NCI-H128 (cell line): ENCODE results near the gene TCEAL4.

Experiments
- DNase-seq: peaks from one replicate; lab custom pipeline; 2025; ENCODE audit not compliant: unreplicated experiment; lab: John Stamatoyannopoulos, UW

The TCEAL4 gene

GRCh38 chrX:103585411-103586313, at the start of gene TCEAL4:
Gene TCEAL4, plus strand, starts transcription at chrX:103585515. Its CDS starts 1,161 bp downstream, at chrX:103586676.
- peak; percentile 1 for DNase-seq

- DNase-seq: no peak
Measured at GRCh38 chrX:103536071-103536470, 49.2 kb upstream of the TCEAL4 start.

GRCh38 chrX:103536732-103537131, 48.6 kb upstream of the TCEAL4 start:
- no peak for DNase-seq

DNA sequence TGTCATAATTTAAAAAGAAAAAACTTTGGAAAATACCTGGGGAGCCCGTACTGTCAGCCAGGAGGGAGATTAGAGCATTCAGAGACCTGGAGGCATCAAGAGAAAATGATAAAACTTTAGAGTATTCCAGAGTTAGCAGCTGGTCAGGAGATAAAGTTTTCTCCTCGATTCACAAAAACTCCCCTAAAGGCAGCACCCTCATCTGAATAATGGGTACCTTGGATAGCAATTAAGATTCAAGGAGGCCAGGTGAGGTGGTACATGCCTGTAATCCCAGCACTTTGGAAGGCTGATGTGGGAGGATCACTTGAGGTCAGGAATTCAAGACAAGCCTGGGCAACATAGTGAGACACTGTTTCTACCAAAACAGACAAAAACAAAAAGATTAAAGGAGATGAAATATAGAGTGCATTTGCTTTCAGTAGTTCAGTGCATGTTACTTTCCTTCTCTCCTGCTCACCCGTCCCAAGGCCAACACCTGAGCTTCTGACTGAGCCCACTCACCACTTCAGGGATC, 47.4 kb upstream of the TCEAL4 start:
- no peak for DNase-seq

- no peak for DNase-seq
Measured at GRCh38 chrX:103538728-103539127, 46.6 kb upstream of the TCEAL4 start.

DNA sequence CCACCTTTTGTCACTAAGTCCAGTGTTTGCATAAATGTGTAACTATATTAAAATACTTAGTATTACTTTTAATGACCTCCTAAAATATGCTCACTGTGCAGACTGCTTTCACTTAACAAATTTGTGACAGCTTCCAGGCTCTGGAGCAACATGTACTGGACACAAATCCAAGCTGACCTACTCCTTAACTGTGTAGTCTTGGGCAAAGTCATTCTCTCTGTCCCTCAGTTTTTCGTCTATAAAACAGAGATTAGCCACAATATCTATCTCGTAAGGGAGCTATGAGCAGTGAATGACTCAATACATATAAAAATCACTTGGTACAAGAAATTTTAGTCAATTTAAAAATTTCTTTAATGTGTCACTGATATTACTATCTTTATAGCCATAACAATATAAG, 45.6 kb upstream of the TCEAL4 start:
- no peak for DNase-seq

- DNase-seq: no peak
Measured at GRCh38 chrX:103540145-103540544, 45.2 kb upstream of the TCEAL4 start.

DNA sequence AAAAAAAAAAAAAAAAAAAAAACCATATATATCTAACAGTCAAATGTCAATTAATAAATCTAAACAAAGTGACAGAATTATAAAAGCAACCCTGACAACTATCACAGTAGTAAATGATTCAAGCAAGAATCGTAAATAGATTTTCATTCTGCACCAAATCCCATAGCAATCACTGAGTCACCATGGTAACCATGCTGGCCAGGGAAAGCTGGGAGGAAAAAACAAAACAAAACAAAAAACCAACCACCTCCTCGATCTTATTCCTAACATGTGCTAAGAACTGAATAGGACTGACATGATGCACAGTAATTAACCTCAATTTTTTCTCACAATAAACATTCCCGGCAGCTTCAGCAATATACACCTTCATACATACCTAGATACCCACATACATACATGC, 35.4 kb upstream of the TCEAL4 start:
- no peak for DNase-seq

DNA sequence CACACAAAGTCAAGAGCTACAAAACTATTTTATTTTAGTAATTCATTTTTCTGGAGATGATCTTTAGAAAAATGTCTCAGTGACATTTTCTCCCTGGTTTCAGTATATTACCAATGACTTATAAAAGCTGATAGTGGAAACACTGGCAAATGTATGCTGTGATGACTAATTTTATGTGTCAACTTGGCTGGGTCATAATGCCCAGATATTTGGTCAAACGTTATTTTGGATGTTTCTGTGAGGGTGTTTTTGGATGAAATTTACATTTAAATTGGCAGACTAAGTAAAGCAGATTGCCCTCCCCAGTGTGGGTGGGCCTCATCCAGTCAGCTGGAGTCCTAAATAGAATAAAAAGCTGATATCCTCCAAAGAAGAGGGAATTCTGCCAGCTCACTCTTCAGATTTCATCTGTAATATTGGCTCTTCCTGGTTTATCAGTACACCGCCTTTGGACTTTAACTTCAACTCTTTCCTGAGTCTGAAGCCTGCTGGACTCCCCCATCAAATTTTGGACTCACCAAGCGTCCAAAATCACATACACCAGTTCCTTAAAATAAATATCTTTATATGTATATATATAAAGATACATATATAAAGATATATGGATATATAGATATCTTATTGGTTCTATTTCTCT, 34.8 kb upstream of the TCEAL4 start:
- DNase-seq: no peak

GRCh38 chrX:103552236-103552635, 33.1 kb upstream of the TCEAL4 start:
- no peak for DNase-seq

GRCh38 chrX:103554687-103555424, 30.5 kb upstream of the TCEAL4 start:
- no peak for DNase-seq

GRCh38 chrX:103556963-103557612, 28.2 kb upstream of the TCEAL4 start:
- peak; percentile 23 for DNase-seq

DNA sequence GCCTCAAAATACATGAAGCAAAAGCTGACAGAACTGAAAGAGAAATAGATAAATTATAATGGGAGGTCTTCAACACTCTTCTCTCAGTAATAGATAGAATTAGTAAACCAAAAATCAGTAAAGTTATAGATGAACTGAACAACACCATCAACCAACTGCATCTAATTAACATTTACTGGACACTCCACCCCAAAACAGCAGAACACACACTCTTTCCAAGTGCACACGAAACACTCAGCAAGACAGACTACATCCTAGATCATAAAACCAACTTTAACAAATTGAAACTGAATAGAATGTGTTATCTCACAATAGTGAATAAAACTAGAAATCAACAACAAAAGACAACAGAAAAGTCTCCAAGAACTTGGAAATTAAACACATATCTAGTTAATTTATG, 25.1 kb upstream of the TCEAL4 start:
- no peak for DNase-seq

DNA sequence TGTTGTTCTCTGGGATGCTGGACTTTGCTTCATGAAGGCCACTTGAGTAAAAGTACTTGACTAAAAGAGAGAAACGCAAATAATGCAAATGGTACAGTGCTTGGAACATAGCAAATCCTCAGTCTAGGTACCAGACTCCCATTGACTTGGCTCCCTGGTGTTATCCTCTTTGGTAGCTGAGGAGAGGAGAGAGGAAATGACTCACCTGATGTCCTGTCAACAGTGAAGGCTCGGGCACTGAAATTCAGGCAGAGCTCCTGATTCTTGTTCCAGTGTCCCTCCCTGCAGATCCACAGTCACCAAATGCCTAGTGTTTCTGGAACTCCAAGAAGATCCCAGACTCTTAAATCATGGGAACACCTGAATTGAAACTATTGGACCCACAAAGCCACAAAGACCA, 22.5 kb upstream of the TCEAL4 start:
- DNase-seq: no peak

DNA sequence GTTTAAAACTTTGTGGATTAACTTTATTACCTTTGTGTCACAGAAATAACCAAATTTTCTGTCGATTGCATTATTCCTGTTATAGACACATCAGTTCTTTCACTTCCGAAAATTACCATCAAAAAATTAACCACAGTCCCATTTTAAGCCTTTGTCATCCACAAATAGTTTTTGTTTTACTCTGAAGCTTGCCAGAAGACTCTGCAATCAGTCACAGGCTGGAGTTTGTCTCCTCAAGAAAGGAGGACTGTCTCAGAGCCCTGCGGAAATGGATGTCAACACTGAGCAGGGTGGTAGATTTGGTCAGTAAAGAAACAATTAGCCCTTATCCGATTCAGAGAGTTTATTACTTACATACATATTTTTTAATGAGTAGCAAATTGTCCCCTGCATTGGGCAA, 20.1 kb upstream of the TCEAL4 start:
- DNase-seq: no peak

GRCh38 chrX:103565752-103566151, 19.6 kb upstream of the TCEAL4 start:
- no peak for DNase-seq

- no peak for DNase-seq
Measured at GRCh38 chrX:103571121-103571520, 14.2 kb upstream of the TCEAL4 start.

- DNase-seq: no peak
Measured at GRCh38 chrX:103571726-103572125, 13.6 kb upstream of the TCEAL4 start.

GRCh38 chrX:103573202-103573601, 12.1 kb upstream of the TCEAL4 start:
- no peak for DNase-seq

DNA sequence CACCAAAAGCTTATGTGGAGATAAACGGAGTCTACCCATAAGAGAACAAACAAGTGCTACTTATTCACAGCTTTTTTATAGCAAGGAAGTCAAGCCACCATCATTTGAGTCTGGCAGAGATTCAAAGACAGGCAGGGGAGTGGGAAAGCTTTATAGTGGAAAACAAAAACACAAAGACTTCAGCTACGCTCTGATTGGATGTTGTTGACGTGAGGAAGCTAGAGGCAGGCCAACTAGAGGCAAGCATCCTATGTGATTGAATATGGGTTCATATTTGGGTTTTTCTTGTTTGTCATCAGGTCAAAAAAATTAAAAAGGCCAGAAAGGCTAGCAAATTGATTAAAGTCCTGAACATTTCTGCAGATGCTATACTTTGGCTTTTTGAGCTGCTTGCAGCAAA, 719 bp upstream of the TCEAL4 start:
- no peak for DNase-seq

- DNase-seq: no peak
Measured at GRCh38 chrX:103586314-103586646, 965 bp downstream of the TCEAL4 start.
